Choroid plexus epithelial cell (primary cell): Measurements from ENCODE around the gene AMY2A.
"Not testable (repeated sequence)": the region's sequence is repeated elsewhere in the genome, so short reads cannot be mapped to it uniquely, and the experiment has no call there.

Source experiments
- DNase-seq: peaks from one replicate; pipeline ENCODE4 v3.0.0-alpha.2; 2010; ENCODE audit warnings: low read depth
- H3K4me3 ChIP-seq: 2 replicates; pipeline ENCODE4 v1.5.1; 2011; ENCODE audit warnings: low read depth, mild to moderate bottlenecking, control low read depth, low read length, moderate library complexity
- TF ChIP-seq, protein P1 (sequence below): conservative IDR thresholded peaks from 2 replicates; pipeline ENCODE4 v1.5.1; 2011; ENCODE audit warnings: low read depth, mild to moderate bottlenecking, control low read depth, inconsistent platforms, low read length, moderate library complexity

The AMY2A gene

DNA sequence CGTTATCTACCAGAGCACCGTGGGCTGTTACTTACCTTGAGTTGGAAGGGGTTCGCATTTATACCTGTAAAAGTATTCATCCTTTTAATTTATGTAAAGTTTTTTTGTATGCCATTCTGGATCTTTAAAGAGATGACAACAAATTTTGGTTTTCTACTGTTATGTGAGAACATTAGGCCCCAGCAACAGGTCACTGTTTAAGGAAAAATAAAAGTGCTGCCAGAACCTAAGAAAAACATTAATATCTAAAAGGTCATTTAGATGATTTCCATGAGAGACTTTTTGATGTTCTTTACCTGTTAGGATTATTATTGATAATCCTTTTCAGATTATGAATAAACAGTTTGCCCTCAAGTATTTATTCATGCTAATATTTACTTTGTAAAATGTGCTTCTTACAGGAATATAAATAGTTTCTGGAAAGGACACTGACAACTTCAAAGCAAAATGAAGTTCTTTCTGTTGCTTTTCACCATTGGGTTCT, at the start of gene AMY2A:
Gene AMY2A (plus strand): TSS at position 434 of the 484 bp plus-strand sequence. CDS start 14 bp downstream, at position 448.
- DNase-seq, H3K4me3 ChIP-seq: not testable (repeated sequence)

DNA sequence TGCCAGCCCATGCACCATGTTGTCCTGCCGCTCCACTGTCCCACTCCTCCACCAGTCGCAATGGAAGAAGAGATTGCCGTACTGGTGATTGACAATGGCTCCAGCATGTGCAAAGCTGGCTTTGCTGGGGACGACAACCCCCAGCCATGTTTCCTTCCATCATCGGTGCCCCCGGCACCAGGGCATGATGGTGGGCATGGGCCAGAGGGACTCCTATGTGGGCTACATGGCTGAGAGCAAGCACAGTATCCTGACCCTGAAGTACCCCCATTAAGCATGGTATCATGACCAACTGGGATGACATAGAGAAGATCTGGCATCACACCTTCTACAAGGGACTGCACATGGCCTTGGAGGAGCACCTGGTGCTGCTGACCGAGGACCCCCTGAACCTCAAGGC, 47.7 kb upstream of the AMY2A start:
- TF ChIP-seq, protein P1, sequence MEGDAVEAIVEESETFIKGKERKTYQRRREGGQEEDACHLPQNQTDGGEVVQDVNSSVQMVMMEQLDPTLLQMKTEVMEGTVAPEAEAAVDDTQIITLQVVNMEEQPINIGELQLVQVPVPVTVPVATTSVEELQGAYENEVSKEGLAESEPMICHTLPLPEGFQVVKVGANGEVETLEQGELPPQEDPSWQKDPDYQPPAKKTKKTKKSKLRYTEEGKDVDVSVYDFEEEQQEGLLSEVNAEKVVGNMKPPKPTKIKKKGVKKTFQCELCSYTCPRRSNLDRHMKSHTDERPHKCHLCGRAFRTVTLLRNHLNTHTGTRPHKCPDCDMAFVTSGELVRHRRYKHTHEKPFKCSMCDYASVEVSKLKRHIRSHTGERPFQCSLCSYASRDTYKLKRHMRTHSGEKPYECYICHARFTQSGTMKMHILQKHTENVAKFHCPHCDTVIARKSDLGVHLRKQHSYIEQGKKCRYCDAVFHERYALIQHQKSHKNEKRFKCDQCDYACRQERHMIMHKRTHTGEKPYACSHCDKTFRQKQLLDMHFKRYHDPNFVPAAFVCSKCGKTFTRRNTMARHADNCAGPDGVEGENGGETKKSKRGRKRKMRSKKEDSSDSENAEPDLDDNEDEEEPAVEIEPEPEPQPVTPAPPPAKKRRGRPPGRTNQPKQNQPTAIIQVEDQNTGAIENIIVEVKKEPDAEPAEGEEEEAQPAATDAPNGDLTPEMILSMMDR, result no peak
- DNase-seq, result no peak
- H3K4me3 ChIP-seq, result no peak overlapping the region

DNA sequence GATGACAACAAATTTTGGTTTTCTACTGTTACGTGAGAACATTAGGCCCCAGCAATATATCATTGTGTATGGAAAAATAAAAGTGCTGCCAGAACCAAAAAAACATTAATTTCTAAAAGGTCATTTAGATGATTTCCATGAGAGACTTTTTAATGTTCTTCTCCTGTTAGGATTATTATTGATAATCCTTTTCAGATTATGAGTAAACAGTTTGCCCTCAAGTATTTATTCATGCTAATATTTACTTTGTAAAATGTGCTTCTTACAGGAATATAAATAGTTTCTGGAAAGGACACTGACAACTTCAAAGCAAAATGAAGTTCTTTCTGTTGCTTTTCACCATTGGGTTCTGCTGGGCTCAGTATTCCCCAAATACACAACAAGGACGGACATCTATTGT, 45.9 kb upstream of the AMY2A start, which contains the start of gene AMY2B:
Gene AMY2B (plus strand): TSS at position 301 of the 400 bp plus-strand sequence. CDS start 14 bp downstream, at position 315.
- H3K4me3 ChIP-seq, result not testable (repeated sequence)

GRCh38 chr1:103576065-103576464, 41.2 kb upstream of the AMY2A start:
- DNase-seq, result peak; percentile 11
- H3K4me3 ChIP-seq, result no peak overlapping the region
- TF ChIP-seq, protein P1, result no peak

More for the DNA sequence above, 45.9 kb upstream of the AMY2A start, which contains the start of gene AMY2B:
- not testable (repeated sequence) for DNase-seq

GRCh38 chr1:103576784-103577183, 40.4 kb upstream of the AMY2A start:
- DNase-seq, H3K4me3 ChIP-seq: not testable (repeated sequence)

DNA sequence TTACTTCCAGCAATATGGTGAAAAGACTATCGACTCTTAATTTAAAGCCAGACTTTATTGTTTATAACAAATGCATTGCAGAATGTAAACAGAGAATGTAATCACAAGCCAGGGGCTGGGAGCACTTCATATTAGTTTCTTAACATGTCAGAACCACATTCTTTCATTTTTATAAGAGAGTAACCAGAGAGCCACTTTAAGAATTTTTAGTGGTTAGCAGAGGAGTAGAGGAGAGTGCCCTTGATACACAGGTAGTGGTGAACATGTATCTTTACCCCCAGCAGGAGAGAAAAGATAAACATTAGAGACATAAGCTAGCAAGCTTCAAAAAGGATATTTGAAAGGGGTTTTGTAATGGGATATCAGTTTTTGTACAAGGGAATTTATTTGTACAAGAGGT, 34.8 kb upstream of the AMY2A start:
- DNase-seq, result no peak
- TF ChIP-seq, protein P1, result no peak
- H3K4me3 ChIP-seq, result no peak overlapping the region

GRCh38 chr1:103583887-103584286, 33.3 kb upstream of the AMY2A start:
- TF ChIP-seq, protein P1, result no peak
- H3K4me3 ChIP-seq, result no peak overlapping the region
- DNase-seq, result no peak

- H3K4me3 ChIP-seq, result no peak overlapping the region
- no peak for DNase-seq
- TF ChIP-seq, protein P1, result no peak
Measured at GRCh38 chr1:103584537-103584936, 32.7 kb upstream of the AMY2A start.

DNA sequence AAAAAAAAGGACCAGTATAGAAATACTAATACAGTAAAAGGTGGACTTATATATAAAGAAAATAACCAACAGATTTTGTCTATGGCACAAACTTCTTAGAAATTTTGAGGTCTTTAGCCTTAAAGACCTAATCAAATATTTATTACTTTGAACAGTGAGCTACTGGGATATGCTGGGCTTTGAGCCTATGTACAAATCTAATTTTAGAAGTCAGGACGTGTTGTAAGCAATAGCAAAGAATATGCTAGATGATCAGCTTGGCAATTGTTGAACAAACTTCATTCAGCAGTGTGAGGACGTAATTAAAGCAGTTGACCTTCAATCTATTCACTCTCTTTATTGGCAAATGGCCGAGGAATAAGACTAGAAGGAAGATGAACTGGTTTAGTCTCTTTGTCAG, 14.5 kb upstream of the AMY2A start:
- H3K4me3 ChIP-seq, DNase-seq: not testable (repeated sequence)
